HepG2 (cell line): ENCODE results near the gene FXYD5. TPM values are rescaled to one million over a fixed set of nuclear protein-coding genes. Genes with fewer than 3 reads are reported as not detected.

Source experiments
- CREM ChIP-seq, 2 experiments: sonication (generic) in 1 of 2; formaldehyde crosslinking in 1 of 2; IDR thresholded peaks; 2 replicates each; pipeline versions ENCODE4 v1.4.0 to v1.6.1; 2016 to 2020; ENCODE audit warnings: antibody characterized with exemption in 1 of 2, mild to moderate bottlenecking in 1 of 2, missing genetic modification reagents in 1 of 2
- MATR3 ChIP-seq: sonication (generic); formaldehyde crosslinking; IDR thresholded peaks from 2 replicates; pipeline ENCODE4 v1.4.0; 2020; ENCODE audit warnings: missing genetic modification reagents
- MED1 ChIP-seq: sonication (generic); formaldehyde crosslinking; IDR thresholded peaks from 2 replicates; pipeline ENCODE4 v1.4.0; 2020; ENCODE audit warnings: missing genetic modification reagents
- NFATC3 ChIP-seq: sonication (generic); formaldehyde crosslinking; IDR thresholded peaks from 2 replicates; pipeline ENCODE4 v1.5.1; 2020; ENCODE audit warnings: mild to moderate bottlenecking, missing genetic modification reagents
- NR3C1 ChIP-seq: sonication (generic); formaldehyde crosslinking; IDR thresholded peaks from 2 replicates; pipeline ENCODE4 v1.4.0; 2020; ENCODE audit warnings: missing genetic modification reagents
- RAD21 ChIP-seq: fragments of 450-650 bp; formaldehyde crosslinking; IDR thresholded peaks from 2 replicates; pipeline ENCODE4 v1.5.0; 2020; ENCODE audit warnings: mild to moderate bottlenecking
- RBFOX2 ChIP-seq: fragments of 200-400 bp; formaldehyde crosslinking; IDR thresholded peaks from 2 replicates; pipeline ENCODE4 v1.6.1; 2017; ENCODE audit warnings: low read depth, mild to moderate bottlenecking, low read length
- SALL1 ChIP-seq: sonication (generic); formaldehyde crosslinking; IDR thresholded peaks from 2 replicates; pipeline ENCODE4 v1.8.0; 2022; ENCODE audit warnings: mild to moderate bottlenecking, missing genetic modification reagents
- SOX13 ChIP-seq, 3 experiments: fragments of 450-650 bp in 1 of 3; sonication (generic) in 1 of 3; formaldehyde crosslinking in 1 of 3; IDR thresholded peaks in 2 of 3; conservative IDR thresholded peaks in 1 of 3; 2 replicates each; pipeline versions ENCODE4 v1.5.0 to v1.6.1; 2016 to 2020; ENCODE audit warnings: antibody characterized with exemption in 1 of 3, mild to moderate bottlenecking in 1 of 3, missing compliant biosample characterization in 1 of 3, missing genetic modification reagents in 1 of 3, moderate library complexity in 1 of 3
- SRSF4 ChIP-seq: fragments of 200-400 bp; formaldehyde crosslinking; IDR thresholded peaks from one replicate; pipeline ENCODE4 v1.6.1; 2018; ENCODE audit warnings: mild to moderate bottlenecking, low read depth, low read length, moderate library complexity; ENCODE audit not compliant: poor library complexity, severe bottlenecking
- SSRP1 ChIP-seq: IDR thresholded peaks from 2 replicates; pipeline ENCODE4 v1.6.1; 2016; ENCODE audit warnings: control low read depth
- STAG1 ChIP-seq: sonication (generic); formaldehyde crosslinking; IDR thresholded peaks from 2 replicates; pipeline ENCODE4 v1.4.0; 2020; ENCODE audit warnings: missing genetic modification reagents
- TOPORS ChIP-seq: sonication (generic); formaldehyde crosslinking; IDR thresholded peaks from 2 replicates; pipeline ENCODE4 v1.8.0; 2023; ENCODE audit warnings: mild to moderate bottlenecking, missing genetic modification reagents
- TRIM24 ChIP-seq: sonication (generic); formaldehyde crosslinking; IDR thresholded peaks from 2 replicates; pipeline ENCODE4 v1.8.0; 2022; ENCODE audit warnings: mild to moderate bottlenecking, missing genetic modification reagents
- ZNF20 ChIP-seq: sonication (generic); formaldehyde crosslinking; IDR thresholded peaks from 2 replicates; pipeline ENCODE4 v1.4.0; 2020; ENCODE audit warnings: mild to moderate bottlenecking, moderate library complexity, missing genetic modification reagents
- ZNF296 ChIP-seq: sonication (generic); formaldehyde crosslinking; conservative IDR thresholded peaks from 2 replicates; pipeline ENCODE4 v1.5.0; 2020; ENCODE audit warnings: mild to moderate bottlenecking, missing genetic modification reagents
- ZNF317 ChIP-seq: sonication (generic); formaldehyde crosslinking; IDR thresholded peaks from 2 replicates; pipeline ENCODE4 v1.5.0; 2020; ENCODE audit warnings: mild to moderate bottlenecking, missing genetic modification reagents
- ZNF781 ChIP-seq: sonication (generic); formaldehyde crosslinking; IDR thresholded peaks from 2 replicates; pipeline ENCODE4 v1.5.1; 2020; ENCODE audit warnings: borderline replicate concordance, mild to moderate bottlenecking, missing genetic modification reagents; ENCODE audit errors: not compliant biosample characterization
- polyA plus RNA-seq, 8 experiments: library from polyadenylated mRNA; depleted of rRNA in 3 of 8; stranded (reverse) in 7 of 8; unstranded in 1 of 8; fragments of >200 nt; fragmentation: Illumina TruSeq in 4 of 8; extraction: Trizol in 4 of 8; gene quantifications; 2 replicates each; pipeline versions ENCODE4 v1.2.1 to v1.2.3, GENCODE V29; 2011 to 2016; ENCODE audit warnings: low read depth in 4 of 8, missing spikeins in 1 of 8, mixed read lengths in 1 of 8; ENCODE audit not compliant: insufficient read depth in 1 of 8
- total RNA-seq, 5 experiments: library from RNA; depleted of rRNA; stranded (reverse); fragments of >200 nt; fragmentation: Illumina TruSeq; extraction: Trizol; gene quantifications; 2 replicates each; pipeline ENCODE4 v1.2.3, GENCODE V29; 2016; ENCODE audit warnings: low read depth in 1 of 5
- TF ChIP-seq, protein P1 (sequence below): IDR thresholded peaks from 2 replicates; pipeline ENCODE4 v1.6.1; 2012; ENCODE audit warnings: low read length, improper control_type of control experiment
- TF ChIP-seq, protein P2 (sequence below): sonication (generic); formaldehyde crosslinking; IDR thresholded peaks from 2 replicates; pipeline ENCODE4 v1.5.0; 2020; ENCODE audit warnings: mild to moderate bottlenecking, low read depth, missing genetic modification reagents, borderline replicate concordance
- TF ChIP-seq, protein P3 (sequence below): IDR thresholded peaks from 2 replicates; pipeline ENCODE4 v1.6.1; 2016; ENCODE audit warnings: control low read depth
- TF ChIP-seq, protein P4 (sequence below): sonication (generic); formaldehyde crosslinking; IDR thresholded peaks from 2 replicates; pipeline ENCODE4 v1.5.0; 2020; ENCODE audit warnings: missing genetic modification reagents
- TF ChIP-seq, protein P5 (sequence below): sonication (generic); formaldehyde crosslinking; IDR thresholded peaks from 2 replicates; pipeline ENCODE4 v1.8.0; 2022; ENCODE audit warnings: mild to moderate bottlenecking, missing genetic modification reagents

Gene FXYD5
- total and polyA plus RNA-seq, 2 of the 13 experiments (the other 11 are each of a cell fraction or from before 2014, with no cell fraction given), result 0.65 TPM; not detected in 1

DNA sequence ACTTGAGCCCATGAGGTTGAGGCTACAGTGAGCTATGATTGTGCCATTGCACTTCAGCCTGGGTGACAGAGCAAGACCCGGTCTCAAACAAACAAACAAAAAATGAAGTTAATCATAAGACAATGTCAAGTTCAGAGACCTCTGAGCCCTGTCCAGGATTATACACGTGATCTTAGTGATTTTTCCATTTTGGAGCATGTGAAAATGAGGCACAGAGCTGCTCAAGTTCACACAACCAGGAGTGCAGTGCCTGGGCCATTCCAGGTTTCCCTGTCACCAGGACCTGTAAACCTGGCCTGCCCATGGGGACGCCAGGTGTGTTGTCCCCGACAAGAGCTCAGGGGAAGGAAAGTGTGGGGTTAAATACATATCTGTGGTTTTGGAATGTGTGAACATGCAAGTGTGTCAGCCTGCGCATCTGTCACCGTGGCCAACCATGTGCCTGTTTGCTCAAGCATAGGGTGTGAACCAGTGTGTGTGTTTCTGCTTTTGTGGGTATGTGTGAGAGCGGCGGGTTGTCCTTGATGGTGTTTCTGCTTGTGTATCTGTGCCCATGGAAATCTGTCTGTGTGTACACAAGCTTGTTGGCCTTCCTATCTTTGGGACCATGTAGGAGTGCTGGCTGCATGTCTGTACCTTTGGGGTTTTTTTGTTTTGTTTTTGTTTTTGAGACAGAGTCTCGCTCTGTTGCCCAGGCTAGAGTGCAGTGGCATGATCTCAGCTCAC lies 17.4 kb upstream of the FXYD5 start (continued):
- TF ChIP-seq CREM (IDR thresholded peaks at IDR 0.05) (peak; percentile 57; the same call in 1 of the 2 replicates), CREM (CRISPR knock-in tag; IDR thresholded peaks at IDR 0.05) (no peak), SOX13 (IDR thresholded peaks at IDR 0.05) (no peak), SOX13 (CRISPR knock-in tag; conservative IDR thresholded peaks at IDR 0.05 in 1 of 2, IDR thresholded peaks at IDR 0.05 in 1 of 2) (peak in 1 of 2 experiments; percentile 34; a peak in 1 of 4 replicates), ZNF781 (CRISPR knock-in tag) (no peak), SSRP1 (CRISPR knock-in tag) (peak; percentile 56; the same call in 1 of the 2 replicates), STAG1 (CRISPR knock-in tag) (no peak), ZNF296 (CRISPR knock-in tag) (no peak), MED1 (CRISPR knock-in tag) (peak; percentile 76), MATR3 (CRISPR knock-in tag) (no peak), NFATC3 (CRISPR knock-in tag) (no peak), RBFOX2 (no peak), TOPORS (CRISPR knock-in tag) (no peak), SALL1 (CRISPR knock-in tag) (peak; percentile 96), ZNF317 (CRISPR knock-in tag) (peak; percentile 74), NR3C1 (CRISPR knock-in tag) (no peak), ZNF20 (no peak), RAD21 (no peak), SRSF4 (no peak), TRIM24 (no peak)
- TF ChIP-seq, protein P1, sequence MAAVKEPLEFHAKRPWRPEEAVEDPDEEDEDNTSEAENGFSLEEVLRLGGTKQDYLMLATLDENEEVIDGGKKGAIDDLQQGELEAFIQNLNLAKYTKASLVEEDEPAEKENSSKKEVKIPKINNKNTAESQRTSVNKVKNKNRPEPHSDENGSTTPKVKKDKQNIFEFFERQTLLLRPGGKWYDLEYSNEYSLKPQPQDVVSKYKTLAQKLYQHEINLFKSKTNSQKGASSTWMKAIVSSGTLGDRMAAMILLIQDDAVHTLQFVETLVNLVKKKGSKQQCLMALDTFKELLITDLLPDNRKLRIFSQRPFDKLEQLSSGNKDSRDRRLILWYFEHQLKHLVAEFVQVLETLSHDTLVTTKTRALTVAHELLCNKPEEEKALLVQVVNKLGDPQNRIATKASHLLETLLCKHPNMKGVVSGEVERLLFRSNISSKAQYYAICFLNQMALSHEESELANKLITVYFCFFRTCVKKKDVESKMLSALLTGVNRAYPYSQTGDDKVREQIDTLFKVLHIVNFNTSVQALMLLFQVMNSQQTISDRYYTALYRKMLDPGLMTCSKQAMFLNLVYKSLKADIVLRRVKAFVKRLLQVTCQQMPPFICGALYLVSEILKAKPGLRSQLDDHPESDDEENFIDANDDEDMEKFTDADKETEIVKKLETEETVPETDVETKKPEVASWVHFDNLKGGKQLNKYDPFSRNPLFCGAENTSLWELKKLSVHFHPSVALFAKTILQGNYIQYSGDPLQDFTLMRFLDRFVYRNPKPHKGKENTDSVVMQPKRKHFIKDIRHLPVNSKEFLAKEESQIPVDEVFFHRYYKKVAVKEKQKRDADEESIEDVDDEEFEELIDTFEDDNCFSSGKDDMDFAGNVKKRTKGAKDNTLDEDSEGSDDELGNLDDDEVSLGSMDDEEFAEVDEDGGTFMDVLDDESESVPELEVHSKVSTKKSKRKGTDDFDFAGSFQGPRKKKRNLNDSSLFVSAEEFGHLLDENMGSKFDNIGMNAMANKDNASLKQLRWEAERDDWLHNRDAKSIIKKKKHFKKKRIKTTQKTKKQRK, result no peak
- TF ChIP-seq, protein P2, sequence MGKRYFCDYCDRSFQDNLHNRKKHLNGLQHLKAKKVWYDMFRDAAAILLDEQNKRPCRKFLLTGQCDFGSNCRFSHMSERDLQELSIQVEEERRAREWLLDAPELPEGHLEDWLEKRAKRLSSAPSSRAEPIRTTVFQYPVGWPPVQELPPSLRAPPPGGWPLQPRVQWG (CRISPR knock-in tag), result no peak
- TF ChIP-seq, protein P3, sequence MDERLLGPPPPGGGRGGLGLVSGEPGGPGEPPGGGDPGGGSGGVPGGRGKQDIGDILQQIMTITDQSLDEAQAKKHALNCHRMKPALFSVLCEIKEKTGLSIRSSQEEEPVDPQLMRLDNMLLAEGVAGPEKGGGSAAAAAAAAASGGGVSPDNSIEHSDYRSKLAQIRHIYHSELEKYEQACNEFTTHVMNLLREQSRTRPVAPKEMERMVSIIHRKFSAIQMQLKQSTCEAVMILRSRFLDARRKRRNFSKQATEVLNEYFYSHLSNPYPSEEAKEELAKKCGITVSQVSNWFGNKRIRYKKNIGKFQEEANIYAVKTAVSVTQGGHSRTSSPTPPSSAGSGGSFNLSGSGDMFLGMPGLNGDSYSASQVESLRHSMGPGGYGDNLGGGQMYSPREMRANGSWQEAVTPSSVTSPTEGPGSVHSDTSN, result no peak
- TF ChIP-seq, protein P4, sequence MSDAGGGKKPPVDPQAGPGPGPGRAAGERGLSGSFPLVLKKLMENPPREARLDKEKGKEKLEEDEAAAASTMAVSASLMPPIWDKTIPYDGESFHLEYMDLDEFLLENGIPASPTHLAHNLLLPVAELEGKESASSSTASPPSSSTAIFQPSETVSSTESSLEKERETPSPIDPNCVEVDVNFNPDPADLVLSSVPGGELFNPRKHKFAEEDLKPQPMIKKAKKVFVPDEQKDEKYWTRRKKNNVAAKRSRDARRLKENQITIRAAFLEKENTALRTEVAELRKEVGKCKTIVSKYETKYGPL (CRISPR knock-in tag), result no peak
- TF ChIP-seq, protein P5, sequence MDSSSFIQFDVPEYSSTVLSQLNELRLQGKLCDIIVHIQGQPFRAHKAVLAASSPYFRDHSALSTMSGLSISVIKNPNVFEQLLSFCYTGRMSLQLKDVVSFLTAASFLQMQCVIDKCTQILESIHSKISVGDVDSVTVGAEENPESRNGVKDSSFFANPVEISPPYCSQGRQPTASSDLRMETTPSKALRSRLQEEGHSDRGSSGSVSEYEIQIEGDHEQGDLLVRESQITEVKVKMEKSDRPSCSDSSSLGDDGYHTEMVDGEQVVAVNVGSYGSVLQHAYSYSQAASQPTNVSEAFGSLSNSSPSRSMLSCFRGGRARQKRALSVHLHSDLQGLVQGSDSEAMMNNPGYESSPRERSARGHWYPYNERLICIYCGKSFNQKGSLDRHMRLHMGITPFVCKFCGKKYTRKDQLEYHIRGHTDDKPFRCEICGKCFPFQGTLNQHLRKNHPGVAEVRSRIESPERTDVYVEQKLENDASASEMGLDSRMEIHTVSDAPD (CRISPR knock-in tag), result no peak
